ENCODE results near the gene WDR74. TPM values are rescaled to one million over a fixed set of nuclear protein-coding genes. Genes with fewer than 3 reads are reported as not detected.
A peak's percentile ranks its signal among the peaks of the same experiment; 100 is the strongest.

Gene WDR74
- total and polyA plus RNA-seq, 2 of the 13 experiments (the other 11 are each of a cell fraction or from before 2014, with no cell fraction given): 77.0 to 83.3 TPM

DNA sequence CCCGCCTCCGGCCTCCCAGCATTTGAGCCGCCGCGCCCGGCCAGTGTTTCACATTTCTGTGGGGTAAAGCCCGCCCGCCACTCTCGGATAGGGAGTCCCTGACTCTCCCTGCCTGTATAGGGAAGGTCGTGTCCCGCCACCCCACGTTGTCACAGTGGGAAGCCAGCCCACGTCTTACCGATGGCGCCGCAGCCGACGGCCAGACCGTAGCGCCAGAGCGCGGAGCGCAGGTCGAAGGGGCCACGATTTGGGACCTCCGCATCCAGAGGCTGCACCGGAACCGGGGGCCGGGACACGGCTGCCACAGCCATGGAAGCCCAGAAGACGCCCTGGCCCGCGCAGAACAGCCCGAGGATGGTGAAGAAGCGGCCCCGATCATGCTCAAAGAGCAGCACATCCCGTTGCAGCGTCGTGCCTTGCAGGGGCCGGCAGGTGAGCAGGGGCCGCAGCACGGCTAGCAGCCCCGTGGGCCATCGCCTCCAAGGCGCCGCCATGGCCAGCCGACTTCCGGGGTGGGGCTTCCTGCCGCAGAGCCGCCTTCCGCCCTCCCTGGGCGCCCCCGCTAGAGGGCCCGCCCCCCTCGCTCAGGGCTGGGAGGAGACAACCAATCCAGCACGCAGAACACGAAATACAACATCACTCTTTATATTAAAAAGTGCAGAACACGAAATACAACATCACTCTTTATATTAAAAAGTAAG is 47.7 kb downstream of the WDR74 start, which contains the start of gene TMEM223 (continued):
- peak; percentile 45 for TF ChIP-seq FOXO1 (CRISPR knock-in tag; IDR thresholded peaks at IDR 0.05)
- TF ChIP-seq KAT8 (CRISPR knock-in tag; IDR thresholded peaks at IDR 0.05): peak; percentile 94
- TF ChIP-seq KDM2A (CRISPR knock-in tag; IDR thresholded peaks at IDR 0.05; ENCODE audit: borderline replicate concordance, low read depth): peak; percentile 99
- TF ChIP-seq, protein P1, sequence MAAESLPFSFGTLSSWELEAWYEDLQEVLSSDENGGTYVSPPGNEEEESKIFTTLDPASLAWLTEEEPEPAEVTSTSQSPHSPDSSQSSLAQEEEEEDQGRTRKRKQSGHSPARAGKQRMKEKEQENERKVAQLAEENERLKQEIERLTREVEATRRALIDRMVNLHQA (CRISPR knock-in tag; IDR thresholded peaks at IDR 0.05): no peak
- peak; percentile 28; the same call in 1 of the 2 replicates for TF ChIP-seq ZNF451 (CRISPR knock-in tag; IDR thresholded peaks at IDR 0.05)

DNA sequence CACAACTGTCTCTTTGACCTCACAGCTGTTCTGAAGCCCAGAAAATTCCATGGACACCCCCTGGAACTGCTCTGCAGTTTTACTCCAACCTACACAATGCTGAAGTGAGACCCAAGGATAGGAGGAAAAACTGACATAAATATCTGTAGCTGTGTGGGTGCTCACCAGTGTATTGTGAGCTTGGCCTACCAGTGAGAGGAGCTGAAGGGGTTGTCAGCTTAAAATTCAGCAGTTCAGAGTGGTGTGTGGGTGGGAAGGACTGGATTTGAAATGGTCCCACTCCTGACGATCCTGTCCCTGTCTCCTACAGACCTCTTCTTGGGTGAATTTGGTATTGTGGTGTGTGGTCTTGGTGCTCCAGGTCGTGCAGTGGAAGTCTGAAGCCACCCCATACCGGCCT is 49.8 kb downstream of the WDR74 start:
- in situ Hi-C loops (cut with HindIII; ENCODE audit: extremely low pct_ligation_motif_present, low pct_unique_long_range_greater_than_20kb): loop anchor here (5.0 kb wide), 2 partner anchors 43 to 88 kb away; partner anchors contain the start of genes STX5 and TEX54
- FAIRE-seq: no peak
- H3K79me2 ChIP-seq (ENCODE audit: insufficient read depth, low read length): peaks cover 34% of the 10 kb centered on the region

More for the DNA sequence above, 49.8 kb downstream of the WDR74 start:
- Histone ChIP-seq H3K4me2 (ENCODE audit: low read depth, low read length) (no peak overlapping the region), H2AFZ (ENCODE audit: low read length) (no peak overlapping the region), H3K4me3 (replicated peaks in 1 of 3; ENCODE audit: insufficient read depth in 1 of 3, low read depth in 2 of 3, low read length in 3 of 3) (no peak overlapping the region), H3K9me3 (ENCODE audit: low read length) (no peaks in the 10 kb centered on the region), H4K20me1 (ENCODE audit: insufficient read depth, low read length) (no peaks in the 10 kb centered on the region), H3K36me3 (replicated peaks in 1 of 2; ENCODE audit: control insufficient read depth in 1 of 2, insufficient read depth in 2 of 2, low read length in 2 of 2) (peaks cover 13 to 34% of the 10 kb centered on the region in 2 experiments), H3K27me3 (ENCODE audit: control insufficient read depth in 1 of 2, insufficient read depth in 2 of 2, low read length in 2 of 2) (no peaks in the 10 kb centered on the region; a peak in 1 of 5 replicates), H3K9ac (ENCODE audit: insufficient read depth, low read depth, low read length) (no peak overlapping the region), H3K4me1 (ENCODE audit: insufficient read depth, low read length) (peaks cover 53% of the 10 kb centered on the region), H3K27ac (ENCODE audit: extremely low read length, insufficient read depth, low read length) (no peak overlapping the region)
- peak; percentile 40; the same call in 1 of the 2 replicates for TF ChIP-seq POLR2AphosphoS5 (IDR thresholded peaks at IDR 0.05; ENCODE audit: low read depth, low read length)
- no peak for TF ChIP-seq ZBTB39 (CRISPR knock-in tag; IDR thresholded peaks at IDR 0.05)
- intact Hi-C loops (cut with micrococcal nuclease; ENCODE audit: unreplicated experiment): no loop called here
- CTCF ChIA-PET (ENCODE audit: low intra/inter-chr PET ratio, low total read pairs): no interaction called here
- DNase-seq (ENCODE audit: low spot score) (no peak), ATAC-seq (no peak)
- 89% methylated on average over 3 of the region's 3 CpGs for WGBS (ENCODE audit: low lambda C conversion rate)
- no TSS peak for BruUV-seq (replicated peaks)
- POLR2A ChIA-PET: interaction anchor here (0.7 to 9.1 kb wide), 6 partner anchors 11 to 67 kb away, joined by 3 to 201 read pairs (median 12); partner anchors contain the start of genes HNRNPUL2, NXF1, TTC9C and WDR74

Data from HepG2 (cell line).